Measurements from ENCODE around the gene ST6GALNAC3.
"Not testable (repeated sequence)": the region's sequence is repeated elsewhere in the genome, so short reads cannot be mapped to it uniquely, and the experiment has no call there.

ST6GALNAC3 gene

DNA sequence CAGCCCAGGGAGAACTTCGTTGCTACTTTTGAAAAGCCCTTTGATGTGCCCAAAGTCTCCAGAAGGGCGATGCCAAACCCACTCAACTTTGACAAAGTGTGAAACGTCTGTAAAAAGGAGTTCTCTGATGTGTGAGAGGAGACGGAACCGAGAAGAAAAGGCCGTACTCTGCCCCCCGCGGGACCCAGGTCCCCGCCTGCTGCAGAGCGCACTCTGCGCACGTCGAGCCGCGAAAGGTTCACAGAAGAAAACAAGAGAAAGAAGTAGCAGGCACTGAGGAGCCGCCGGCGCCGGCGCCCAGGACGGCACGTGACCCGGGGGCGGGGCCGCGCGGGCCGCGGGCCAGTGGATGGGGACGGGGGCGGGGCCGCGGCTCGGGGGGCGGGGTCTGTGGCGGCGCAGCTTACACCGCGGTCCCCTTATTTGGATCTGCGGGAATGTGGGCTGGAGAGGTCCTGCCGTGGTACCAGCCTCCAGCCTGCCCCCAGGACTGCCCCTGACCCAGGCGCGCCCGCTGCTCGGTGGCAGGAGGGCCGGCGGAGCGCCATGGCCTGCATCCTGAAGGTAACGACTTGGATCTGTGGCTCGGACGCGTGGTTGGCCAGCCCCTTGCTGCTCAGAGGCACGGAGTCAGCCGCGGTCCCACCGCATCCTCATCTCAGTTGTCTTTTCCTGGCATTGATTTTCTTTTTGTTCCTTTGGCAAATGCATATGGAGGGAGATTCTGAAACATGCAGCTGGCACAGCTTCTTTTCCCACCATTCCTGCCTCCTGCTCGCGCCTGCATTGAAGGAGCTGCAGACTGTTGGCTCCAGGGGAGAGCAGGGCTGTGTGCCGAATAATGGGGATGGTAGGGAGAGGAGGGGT lies at the start of gene ST6GALNAC3:
ST6GALNAC3 (plus strand) TSS at position 426 of the 867 bp plus-strand sequence.
- FAIRE-seq = no peak

DNA sequence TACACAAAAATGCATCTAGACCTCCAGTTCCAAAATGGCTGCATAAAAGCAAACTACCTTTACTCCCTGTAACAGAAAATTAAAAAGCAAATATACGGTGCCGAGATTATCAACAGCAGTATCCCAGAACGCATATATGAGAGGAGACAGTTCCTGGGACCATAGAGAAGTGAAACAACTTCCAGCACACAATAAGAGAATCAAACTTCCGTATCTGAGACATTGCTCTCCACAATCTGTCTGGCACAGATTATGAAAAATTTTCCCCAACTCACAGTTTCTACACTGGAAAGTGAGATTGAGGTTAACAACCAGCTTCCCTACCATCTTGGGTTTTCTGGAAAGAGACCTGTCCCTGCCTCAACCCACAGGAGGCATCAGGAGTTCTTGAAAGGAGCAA lies 47.2 kb upstream of the ST6GALNAC3 start:
- no peak for DNase-seq (ENCODE audit: low spot score)
- no peak for FAIRE-seq

More for the DNA sequence above, at the start of gene ST6GALNAC3:
- no peak for DNase-seq (ENCODE audit: low spot score)

DNA sequence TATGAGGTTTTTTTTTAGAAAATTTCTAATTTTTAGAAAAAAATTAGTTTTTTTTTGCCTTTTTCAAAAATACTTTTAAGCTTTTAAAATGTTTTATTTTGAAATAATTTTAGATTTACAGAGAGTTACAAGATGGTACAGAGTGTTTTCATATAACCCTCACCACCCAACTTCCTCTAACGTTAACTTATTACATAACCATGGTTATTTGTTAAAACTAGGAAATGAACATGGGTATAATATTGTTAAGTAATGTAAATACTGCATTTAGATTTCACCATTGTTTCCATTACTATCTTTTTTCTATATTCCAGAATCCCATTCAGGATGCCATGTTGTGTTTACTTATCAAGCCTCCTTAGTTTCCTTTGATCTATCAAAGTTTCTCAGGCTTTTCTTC lies 45.2 kb upstream of the ST6GALNAC3 start:
- FAIRE-seq = peak; percentile 41
- DNase-seq (ENCODE audit: low spot score) = no peak

DNA sequence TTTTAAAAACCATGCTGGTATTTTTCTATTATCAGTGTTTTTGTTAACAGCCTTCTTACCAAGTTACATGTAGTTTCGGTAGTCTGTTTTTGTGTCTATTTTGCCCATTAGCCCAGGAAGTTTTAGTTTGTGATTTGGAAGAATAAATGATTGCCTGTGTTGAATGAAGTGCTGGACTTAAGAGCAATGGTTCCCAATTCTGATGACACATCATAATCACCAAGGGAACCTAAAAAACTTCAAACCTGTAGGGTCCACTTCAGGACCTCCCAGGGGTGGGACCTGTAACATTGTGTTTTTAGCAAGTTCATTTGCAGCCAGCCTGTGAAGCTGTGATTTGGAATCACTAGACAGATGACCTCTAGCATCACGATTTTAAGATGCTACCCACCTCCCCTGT lies 43.0 kb upstream of the ST6GALNAC3 start:
- DNase-seq (ENCODE audit: low spot score) (no peak), FAIRE-seq (no peak)

DNA sequence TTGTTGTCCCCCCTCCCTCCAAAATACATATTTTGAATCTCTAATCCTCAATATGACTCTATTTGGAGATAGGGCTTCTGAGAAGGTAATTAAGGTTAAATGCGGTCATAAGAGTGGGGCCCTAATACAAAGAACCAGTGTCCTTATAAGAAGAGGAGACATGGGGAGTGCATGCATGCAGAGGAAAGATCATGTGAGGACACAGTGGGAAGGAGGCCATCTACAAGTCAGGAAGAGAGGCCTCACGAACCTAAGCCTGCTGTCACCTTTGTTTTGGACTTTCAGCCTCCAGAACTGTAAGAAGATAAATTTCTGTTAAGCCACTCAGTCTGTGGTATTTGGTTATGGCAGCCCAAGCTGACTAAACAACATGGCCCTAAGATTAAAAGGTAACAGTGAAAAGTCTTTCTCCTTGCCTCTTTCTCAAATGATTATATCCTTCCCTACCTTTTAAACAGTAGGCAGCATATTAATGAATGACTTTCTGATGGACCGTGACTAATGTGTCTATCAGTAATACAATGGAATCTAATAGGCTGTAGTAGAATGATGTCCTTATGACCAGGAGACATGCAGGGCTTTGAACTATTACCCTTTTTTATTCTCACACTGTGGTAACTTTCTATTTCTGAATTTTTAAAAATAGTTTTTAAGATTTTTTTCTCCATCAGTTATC lies 40.6 kb upstream of the ST6GALNAC3 start:
- DNase-seq (ENCODE audit: low spot score) (no peak), FAIRE-seq (no peak)

DNA sequence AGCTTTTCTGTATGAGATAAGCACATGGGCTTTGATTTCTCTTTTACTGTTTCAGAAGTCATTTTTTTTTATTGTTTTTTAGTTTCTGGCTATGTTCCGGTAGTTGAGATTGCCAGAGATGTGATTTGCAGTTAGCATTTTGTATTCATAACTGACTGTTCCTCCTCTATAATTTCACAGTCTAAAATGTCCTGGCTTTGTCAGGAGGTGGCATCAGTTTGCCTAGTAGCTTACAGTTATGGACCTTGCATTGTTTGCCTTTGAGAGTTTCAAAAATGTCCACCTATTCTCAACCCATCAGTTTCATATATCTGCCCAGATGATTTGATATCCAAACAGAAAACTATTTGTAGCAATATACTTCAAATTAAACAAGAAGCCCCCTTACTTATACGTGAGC lies 39.5 kb upstream of the ST6GALNAC3 start:
- DNase-seq (ENCODE audit: low spot score) (no peak), FAIRE-seq (no peak)

DNA sequence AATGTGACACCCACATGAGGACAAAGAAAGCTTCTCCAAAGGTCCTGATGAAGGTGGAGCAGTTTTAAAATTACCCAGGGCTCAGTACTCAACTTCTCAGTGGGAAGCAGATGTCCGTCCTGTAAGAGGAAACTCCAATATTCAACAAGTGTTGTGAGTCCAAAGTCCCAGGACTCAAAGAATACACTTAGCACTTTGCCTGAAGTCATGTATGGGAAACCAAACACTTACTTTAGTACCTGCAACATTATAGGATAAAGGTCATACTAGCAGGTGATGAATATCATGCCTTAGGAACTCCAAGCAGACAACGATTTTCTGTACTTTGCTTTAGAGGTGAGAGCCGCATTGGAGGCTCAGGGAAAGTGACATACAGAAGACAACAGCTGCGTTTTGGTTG lies 37.2 kb upstream of the ST6GALNAC3 start:
- no peak for FAIRE-seq
- DNase-seq (ENCODE audit: low spot score) = no peak

DNA sequence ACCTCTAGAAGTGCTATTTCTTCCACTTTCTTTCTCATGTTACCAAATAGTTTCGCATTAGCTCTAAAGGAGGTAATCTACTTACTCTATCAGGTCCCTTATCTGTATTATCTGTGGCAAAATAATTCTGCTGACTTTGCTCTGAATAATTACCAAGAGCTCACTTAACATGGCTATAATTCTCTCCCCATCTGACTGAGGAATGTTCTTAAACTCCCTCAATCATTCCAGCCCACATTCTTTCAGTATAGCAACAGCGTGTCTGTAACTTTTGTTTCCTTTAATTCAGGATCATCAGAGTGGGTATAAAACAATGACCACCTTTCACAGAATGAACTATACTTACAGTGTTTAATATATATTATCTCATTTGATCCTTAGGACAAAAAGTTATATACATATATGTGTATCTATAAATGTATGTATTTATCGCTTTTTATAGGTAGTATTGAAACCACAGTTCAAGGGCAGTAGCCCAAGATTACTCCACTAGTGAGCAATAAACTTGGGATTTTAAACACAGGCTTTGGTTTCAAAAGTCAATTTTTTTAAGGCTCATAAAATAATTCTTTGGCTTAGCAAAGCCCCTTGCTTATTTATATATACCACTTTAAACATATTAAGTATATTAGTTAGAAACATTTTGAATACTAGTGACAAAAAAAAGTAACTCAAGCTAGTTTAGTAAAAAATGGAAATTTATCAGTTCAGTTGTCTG lies 36.1 kb upstream of the ST6GALNAC3 start:
- FAIRE-seq (no peak), DNase-seq (ENCODE audit: low spot score) (no peak)

DNA sequence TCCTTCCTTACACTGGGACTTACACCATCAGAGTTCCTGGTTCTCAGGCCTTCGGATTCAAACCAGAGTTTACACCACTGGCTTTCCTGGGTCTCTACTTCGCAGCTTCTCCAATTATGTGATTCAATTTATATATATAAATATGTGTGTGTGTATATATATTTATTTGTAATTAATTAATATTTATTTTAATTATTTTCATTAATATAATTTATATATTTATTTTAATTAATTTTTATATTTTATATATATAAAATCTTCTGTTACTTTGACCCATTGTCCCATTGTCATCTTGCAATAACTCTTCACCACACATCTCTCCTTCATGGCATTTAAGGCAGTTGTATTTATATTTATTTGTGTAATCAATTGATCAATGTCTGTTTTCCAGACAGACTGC lies 28.4 kb upstream of the ST6GALNAC3 start:
- DNase-seq (ENCODE audit: low spot score) (no peak), FAIRE-seq (no peak)

DNA sequence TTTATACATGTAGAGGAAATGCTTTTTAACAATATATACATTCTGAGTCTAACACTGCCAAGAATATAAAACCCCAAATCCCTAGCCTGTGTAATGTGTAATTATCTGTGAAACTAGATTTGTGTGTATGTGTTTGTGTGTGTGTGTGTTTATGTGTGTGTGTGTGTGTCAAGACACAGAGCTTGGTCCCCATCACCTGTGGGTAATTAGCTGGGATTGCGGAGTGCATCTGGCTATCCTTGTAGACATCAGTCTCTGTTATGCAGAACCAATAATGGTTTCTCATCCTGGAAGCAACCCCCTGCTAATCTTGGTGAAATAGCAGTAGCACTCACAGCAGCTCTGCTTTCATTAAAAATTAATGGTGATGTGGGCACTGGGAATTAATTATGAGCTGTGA lies 26.3 kb upstream of the ST6GALNAC3 start:
- DNase-seq (ENCODE audit: low spot score) (no peak), FAIRE-seq (no peak)

DNA sequence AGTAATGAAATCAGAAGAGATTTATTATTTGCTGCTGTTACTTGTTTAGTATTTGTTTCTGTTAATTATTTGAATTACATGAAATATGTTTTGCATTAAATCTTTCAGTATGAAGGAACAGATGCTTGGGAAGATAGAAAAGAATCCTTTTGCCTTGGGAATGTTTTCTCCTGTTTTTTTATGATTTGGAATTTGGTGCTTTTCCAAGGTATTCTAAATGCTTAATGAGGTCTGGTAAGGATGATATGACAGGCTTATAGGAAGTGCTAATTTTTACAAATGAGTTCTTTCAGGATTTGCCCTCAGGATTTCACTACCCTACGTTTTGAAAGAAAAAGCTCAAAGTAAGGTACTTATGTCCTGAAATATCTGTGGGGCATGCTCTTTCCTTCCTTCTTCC lies 25.6 kb upstream of the ST6GALNAC3 start:
- DNase-seq (ENCODE audit: low spot score) (no peak), FAIRE-seq (no peak)

DNA sequence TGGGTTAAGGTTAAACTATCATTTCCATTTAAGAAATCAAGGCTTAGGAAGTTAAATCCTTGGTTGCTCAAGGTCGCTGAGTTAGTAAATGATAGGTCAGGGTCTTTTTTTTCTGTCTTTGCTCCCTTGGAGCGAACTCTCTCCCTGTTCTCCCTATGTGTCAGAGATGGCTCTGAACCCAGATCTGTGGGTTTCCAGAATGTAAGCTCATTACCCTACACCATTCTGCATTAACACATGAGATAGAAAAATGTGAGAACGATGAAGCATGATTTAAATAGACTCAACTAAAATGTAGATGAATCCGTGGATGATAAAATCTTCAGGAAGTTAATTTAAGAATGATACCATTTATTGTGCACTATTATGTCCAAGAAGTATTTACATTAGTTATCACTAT lies 25.0 kb upstream of the ST6GALNAC3 start:
- FAIRE-seq (no peak), DNase-seq (ENCODE audit: low spot score) (no peak)

DNA sequence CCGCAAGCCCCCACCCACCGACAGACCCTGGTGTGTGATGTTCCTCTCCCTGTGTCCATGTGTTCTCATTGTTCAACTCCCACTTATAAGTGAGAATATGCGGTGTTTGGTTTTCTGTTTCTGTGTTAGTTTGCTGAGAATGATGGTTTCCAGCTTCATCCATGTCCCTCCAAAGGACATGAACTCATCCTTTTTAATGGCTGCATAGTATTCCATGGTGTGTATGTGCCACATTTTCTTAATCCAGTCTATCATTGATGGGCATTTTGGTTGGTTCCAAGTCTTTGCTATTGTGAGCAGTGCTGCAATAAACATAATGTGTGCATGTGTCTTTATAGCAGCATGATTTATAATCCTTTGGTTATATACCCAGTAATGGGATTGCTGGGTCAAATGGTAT lies 24.5 kb upstream of the ST6GALNAC3 start:
- FAIRE-seq; DNase-seq (ENCODE audit: low spot score): not testable (repeated sequence)

DNA sequence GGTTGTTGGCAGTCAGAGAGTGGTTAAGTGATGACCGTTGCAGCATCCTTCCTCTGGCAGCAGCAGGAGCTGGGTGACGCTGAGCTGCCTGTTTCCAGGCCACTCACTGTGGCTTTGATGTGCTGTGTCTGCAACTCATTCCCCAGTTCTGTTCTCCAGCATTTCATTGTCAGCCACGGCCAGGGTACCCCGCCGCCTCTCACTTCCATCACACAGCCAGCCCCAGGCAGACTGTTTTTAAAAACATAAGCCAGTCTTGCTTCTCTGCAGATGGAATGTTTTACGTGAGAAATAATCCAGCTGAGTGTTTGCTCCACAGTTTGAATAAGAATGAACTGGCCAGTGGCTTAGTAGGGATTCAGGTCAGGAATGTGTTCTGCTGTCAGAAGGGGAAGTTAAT lies 21.5 kb upstream of the ST6GALNAC3 start:
- DNase-seq (ENCODE audit: low spot score) (no peak), FAIRE-seq (no peak)

DNA sequence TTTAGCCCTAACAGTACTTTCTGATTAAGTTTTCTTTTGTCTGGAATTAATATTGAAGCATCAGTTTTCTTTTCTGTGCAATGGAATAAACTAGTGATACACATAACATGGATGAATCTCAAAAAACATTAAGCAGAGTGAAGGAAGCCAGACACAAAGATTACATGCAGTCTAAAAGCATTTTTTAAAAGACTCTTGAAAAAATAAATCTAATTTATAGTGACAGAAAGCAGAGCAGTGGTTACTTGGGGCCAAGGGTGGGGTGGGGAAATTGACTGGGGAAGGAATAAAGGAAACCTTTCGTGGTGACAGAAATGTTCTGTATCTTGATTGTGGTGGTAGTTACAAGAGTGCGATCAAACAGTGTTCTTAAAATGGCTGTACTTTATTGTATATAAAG lies 20.2 kb upstream of the ST6GALNAC3 start:
- no peak for FAIRE-seq
- no peak for DNase-seq (ENCODE audit: low spot score)

DNA sequence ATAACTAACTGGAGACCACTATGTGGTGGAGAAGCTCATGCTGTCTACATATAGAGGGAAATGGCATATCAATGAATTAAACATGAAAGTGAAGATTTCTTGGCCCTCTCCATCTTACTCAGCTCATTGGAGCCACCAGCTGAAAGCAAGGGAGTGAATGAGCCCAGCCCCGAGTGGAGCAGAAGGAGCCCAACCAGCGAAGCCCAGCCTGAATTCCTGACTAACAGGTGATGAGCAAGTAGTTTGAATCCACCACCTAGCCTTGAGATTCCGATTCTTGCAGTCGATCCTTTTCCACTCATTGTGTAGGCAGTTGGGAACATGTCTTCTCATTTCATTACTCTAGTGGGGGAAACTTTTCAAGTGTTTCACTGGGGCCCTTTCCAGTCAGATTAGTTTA lies 18.6 kb upstream of the ST6GALNAC3 start:
- no peak for FAIRE-seq
- no peak for DNase-seq (ENCODE audit: low spot score)

DNA sequence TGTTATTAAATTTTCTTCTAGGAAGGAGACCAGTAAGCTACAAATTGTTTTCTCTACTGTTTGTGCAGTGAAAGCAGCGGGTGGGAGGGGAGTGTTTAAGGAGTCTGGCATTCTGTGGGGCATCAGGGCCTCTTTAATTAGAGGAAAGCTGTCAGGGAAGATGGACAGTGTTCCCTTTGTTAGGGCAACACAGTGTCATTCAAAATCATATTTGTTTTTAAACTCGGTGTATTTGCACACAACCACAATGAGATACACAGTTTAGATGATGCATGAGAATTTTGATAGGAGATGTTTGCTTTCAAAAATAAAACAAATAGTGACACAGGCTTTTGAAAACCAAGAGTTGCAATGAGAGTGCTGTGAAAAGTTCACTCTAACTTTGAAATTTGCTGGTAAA lies 15.1 kb upstream of the ST6GALNAC3 start:
- DNase-seq (ENCODE audit: low spot score) (no peak), FAIRE-seq (no peak)

DNA sequence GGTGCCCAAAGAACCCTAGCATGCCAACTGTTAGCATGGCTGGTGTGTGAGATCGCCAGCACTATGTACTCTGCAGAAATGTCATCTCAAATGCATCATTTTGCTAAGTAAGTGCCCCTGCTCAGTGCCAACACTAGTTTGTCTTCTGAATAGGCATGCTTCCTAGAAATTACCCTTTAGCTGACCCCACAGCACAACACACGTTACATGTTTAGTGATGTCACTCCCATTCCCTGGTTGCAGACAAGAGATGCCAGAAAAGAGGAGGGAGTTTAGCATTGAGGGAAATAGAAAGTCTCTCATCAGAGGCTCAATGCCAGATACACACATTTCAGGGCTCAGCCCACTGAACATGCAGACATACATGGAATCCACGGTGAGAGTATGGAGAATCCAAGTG lies 9.3 kb upstream of the ST6GALNAC3 start:
- FAIRE-seq (no peak), DNase-seq (ENCODE audit: low spot score) (no peak)

DNA sequence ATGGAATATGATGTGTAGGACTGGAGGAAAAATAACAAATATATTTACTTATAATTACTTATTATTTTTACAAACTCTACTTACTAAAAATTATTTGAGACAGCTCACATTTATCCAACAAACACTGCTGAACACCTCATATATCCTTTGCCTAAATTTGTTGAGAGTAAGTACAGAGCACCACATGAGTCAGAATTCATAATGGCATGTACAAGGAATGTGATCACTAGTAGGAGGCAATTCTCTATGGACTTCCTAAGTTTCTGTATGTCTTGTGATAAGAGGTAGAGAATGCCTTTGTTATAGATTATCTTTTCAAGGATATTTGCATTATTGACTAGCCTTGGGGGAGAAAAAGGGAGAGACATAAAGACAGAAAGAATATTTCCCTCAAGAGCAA lies 8.2 kb upstream of the ST6GALNAC3 start:
- DNase-seq (ENCODE audit: low spot score) = peak; percentile 22
- no peak for FAIRE-seq

DNA sequence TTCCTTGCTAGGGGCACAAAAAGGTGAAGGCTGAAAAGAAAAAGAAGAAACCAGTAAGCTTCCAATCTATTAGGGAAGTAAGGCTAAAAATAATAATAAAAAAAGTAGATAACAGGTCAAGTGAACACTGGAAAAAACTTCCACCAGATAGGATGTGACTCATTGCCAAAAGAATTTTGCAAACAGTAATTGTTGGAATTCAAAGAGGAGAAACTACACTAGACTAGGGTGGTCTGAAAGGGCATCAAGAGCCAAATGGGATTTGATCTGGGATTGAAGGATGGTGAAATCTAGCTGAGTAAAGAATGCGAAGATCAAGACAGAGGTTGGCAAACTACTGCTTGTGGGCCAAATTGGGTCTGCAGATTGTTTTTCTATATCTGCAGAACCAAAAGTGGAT lies 6.0 kb upstream of the ST6GALNAC3 start:
- FAIRE-seq = peak; percentile 14
- peak; percentile 50 for DNase-seq (ENCODE audit: low spot score)

DNA sequence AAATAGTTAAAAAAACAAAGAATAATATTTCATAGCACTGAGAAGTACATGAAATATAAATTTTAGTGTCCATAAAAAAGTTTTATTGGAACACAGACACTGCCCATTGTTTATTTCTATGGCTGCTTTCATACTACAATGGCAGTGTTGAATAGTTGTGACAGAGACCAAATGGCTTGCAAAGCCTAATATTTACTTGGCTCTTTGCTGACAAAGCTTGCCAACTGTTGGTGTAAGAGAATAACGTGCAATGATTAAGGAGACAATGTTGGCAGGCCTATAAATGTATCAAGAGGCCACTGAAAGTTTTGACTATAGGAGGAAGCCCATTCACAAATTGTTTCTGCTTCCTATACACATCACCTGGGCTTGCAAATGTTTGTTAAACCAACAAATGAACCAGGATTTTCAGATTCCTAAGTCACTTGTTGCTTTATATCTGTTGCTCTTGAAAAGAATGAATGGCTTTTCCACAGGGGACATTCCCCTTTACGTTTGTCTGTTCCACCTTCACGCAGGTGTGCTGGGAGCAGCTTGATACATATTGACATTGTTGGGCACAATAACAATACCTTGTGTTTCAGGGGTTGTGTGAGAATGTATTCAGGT lies 5.5 kb upstream of the ST6GALNAC3 start:
- no peak for DNase-seq (ENCODE audit: low spot score)
- no peak for FAIRE-seq

DNA sequence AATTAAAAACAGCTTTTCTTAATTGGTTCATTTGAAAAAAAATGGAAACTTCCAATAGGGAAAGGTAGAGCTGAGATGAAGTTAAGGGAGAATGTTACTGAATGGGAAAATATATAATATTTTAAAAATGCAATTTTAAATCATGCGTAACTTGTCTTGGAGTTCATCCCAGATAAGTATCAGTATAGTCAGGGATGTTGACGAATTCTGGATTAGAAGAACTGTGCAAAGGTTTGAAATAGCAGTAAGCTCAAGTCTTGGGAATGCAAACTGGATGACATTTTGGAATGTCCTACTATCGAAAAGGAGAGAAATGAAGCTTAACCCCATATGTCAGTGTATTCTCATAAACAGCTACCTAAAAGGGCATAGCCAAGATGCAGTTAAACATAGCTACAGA lies 4.0 kb upstream of the ST6GALNAC3 start:
- DNase-seq (ENCODE audit: low spot score) = no peak
- no peak for FAIRE-seq

Data from RCC 7860 (cell line).